Measurements from ENCODE around the gene C10orf95.

C10orf95 gene

DNA sequence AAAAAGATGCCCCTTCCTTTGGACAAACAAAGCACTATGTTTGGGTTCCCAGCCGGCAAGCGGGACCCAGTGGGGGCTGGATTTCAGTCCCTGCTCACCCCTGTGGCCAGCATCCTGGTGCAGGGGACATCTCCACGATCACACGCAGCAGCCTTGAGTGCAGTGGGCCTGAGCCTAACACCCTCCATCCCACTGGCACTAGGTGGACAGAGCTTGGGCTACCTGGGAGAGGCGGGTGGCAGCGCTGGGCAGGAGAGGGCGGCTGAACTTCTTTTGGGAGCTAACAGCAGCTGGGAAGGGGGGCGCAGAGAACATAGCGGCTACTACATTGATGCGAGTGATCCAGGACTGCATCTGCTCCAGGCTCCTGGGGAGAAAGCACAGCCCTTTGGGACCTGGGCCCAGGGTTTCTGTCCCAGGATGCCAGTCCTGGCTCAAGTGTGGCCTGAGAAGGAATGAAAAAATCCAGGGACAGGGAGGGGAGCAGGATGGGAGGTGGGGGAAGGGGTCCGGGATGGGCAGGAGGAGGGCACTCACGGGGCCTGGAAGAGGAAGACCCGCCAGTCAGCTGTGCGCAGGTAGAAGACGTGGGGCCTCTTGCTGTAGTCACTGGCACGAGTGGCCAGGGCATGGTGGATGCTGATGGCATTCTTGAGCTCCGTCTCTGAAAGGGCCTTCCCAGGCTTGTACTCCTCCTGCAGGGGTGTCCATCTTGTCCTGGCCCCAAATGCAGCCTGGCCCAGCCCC is 46.8 kb downstream of the C10orf95 start:
- no peak overlapping the region for H3K4me3 ChIP-seq (ENCODE audit: control insufficient read depth, low read depth, low read length)
- no peak for DNase-seq (ENCODE audit: low read depth)
- TF ChIP-seq, protein P1, sequence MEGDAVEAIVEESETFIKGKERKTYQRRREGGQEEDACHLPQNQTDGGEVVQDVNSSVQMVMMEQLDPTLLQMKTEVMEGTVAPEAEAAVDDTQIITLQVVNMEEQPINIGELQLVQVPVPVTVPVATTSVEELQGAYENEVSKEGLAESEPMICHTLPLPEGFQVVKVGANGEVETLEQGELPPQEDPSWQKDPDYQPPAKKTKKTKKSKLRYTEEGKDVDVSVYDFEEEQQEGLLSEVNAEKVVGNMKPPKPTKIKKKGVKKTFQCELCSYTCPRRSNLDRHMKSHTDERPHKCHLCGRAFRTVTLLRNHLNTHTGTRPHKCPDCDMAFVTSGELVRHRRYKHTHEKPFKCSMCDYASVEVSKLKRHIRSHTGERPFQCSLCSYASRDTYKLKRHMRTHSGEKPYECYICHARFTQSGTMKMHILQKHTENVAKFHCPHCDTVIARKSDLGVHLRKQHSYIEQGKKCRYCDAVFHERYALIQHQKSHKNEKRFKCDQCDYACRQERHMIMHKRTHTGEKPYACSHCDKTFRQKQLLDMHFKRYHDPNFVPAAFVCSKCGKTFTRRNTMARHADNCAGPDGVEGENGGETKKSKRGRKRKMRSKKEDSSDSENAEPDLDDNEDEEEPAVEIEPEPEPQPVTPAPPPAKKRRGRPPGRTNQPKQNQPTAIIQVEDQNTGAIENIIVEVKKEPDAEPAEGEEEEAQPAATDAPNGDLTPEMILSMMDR (IDR thresholded peaks at IDR 0.05; ENCODE audit: control insufficient read depth, insufficient read depth, low read depth, low read length, missing control alignments) = no peak

DNA sequence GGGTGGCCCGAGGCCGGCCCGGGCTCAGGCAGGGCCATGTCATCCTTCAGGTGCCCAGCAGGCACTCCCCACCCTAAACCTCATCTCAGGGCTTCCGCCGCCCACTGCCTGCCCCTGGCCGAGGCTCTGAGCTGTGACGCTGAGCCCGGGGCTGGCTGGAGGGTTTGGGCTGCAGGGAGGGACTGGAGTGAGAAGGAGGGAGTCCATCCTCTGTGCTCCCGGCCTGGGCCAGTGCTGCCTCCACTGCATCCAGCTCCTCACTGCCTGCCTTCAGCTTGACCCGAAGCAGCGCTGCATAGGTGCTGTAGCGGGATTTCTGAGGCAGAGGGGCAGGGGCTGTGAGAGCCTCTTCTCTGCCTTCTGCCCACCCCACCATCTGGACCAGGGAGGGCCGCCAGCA is 48.2 kb downstream of the C10orf95 start:
- no peak overlapping the region for H3K4me3 ChIP-seq (ENCODE audit: control insufficient read depth, low read depth, low read length)
- TF ChIP-seq, protein P1 (IDR thresholded peaks at IDR 0.05; ENCODE audit: control insufficient read depth, insufficient read depth, low read depth, low read length, missing control alignments) = no peak
- no peak for DNase-seq (ENCODE audit: low read depth)

DNA sequence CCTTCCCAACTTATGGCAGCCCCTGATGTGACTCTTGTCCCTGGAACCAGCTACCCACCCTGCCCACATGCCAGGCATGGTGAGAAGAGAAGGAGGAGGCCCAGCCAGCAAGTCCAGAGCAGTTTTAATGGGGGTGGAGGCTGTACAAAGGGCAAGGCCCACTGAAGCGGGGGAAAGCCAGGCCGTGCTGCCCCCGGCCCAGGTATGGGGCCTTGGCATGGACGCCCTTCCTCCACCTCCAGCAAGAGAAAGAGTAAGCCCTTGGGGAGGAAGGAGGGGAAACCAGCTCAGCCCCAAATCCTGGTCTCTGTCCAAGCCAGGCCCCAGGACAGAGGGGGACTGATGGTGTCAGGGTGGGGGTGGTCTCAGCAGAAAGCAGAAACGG is 48.8 kb downstream of the C10orf95 start:
- no peak for DNase-seq (ENCODE audit: low read depth)
- TF ChIP-seq, protein P1 (IDR thresholded peaks at IDR 0.05; ENCODE audit: control insufficient read depth, insufficient read depth, low read depth, low read length, missing control alignments) = no peak
- no peak overlapping the region for H3K4me3 ChIP-seq (ENCODE audit: control insufficient read depth, low read depth, low read length)

DNA sequence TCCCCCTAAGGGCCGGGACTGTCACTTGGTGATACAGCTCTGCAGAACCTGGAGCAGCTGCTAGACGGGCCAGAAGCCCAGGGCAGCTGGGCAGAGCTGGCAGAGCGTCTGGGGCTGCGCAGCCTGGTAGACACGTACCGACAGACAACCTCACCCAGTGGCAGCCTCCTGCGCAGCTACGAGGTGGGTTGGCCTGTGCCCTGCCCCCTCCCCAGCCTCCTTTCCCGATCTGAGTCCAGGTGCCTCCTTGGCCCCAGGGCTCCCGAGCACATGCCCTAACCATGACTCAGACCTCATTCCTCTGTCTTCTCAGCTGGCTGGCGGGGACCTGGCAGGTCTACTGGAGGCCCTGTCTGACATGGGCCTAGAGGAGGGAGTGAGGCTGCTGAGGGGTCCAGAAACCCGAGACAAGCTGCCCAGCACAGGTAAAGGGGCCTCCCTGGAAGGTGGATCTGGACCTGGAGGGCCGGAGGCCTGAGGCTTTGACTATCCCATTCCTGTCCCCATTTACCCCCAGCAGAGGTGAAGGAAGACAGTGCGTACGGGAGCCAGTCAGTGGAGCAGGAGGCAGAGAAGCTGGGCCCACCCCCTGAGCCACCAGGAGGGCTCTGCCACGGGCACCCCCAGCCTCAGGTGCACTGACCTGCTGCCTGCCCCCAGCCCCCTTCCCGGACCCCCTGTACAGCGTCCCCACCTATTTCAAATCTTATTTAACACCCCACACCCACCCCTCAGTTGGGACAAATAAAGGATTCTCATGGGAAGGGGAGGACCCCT is 49.4 kb downstream of the C10orf95 start:
- TF ChIP-seq, protein P1 (IDR thresholded peaks at IDR 0.05; ENCODE audit: control insufficient read depth, insufficient read depth, low read depth, low read length, missing control alignments) = no peak
- no peak for DNase-seq (ENCODE audit: low read depth)
- no peak overlapping the region for H3K4me3 ChIP-seq (ENCODE audit: control insufficient read depth, low read depth, low read length)

DNA sequence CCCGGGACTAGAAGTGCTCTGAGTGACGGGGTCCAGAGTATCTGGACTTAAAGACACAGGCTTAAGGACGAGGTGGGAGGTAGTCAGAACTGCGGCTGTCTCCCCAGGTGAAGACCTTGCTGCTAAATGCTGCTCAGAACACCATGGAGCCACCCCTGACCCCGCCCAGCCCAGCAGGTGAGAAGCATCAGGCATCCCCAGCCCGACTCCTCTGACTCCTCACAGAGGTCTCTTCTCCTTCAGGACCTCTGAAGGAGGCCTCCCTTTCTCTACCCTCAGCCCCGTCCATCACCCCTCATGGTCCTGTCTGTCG is 50.0 kb downstream of the C10orf95 start:
- H3K4me3 ChIP-seq (ENCODE audit: control insufficient read depth, low read depth, low read length) = no peak overlapping the region
- TF ChIP-seq, protein P1 (IDR thresholded peaks at IDR 0.05; ENCODE audit: control insufficient read depth, insufficient read depth, low read depth, low read length, missing control alignments) = no peak
- DNase-seq (ENCODE audit: low read depth) = no peak

DNA sequence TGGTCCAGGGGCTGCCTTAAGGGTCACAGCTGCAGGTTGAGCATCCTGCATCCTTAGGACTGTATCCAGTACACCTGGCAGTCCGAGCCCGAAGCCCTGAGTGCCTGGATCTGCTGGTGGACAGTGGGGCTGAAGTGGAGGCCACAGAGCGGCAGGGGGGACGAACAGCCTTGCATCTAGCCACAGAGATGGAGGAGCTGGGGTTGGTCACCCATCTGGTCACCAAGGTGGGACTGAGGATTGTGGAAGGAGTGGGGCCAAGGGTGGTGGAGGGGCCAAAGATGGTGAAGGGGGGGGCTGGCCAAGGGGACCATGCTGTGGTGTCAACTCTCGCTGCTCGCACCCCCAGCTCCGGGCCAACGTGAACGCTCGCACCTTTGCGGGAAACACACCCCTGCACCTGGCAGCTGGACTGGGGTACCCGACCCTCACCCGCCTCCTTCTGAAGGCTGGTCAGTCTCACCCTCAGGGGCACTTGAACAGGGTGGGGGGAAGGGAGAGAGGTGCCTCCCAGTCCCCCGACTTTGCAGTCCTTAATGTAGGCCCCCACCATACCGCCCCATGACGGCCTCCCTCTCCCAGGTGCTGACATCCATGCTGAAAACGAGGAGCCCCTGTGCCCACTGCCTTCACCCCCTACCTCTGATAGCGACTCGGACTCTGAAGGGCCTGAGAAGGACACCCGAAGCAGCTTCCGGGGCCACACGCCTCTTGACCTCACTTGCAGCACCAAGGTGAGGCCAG is 50.6 kb downstream of the C10orf95 start:
- H3K4me3 ChIP-seq (ENCODE audit: control insufficient read depth, low read depth, low read length) = no peak overlapping the region
- TF ChIP-seq, protein P1 (IDR thresholded peaks at IDR 0.05; ENCODE audit: control insufficient read depth, insufficient read depth, low read depth, low read length, missing control alignments) = no peak
- DNase-seq (ENCODE audit: low read depth) = no peak
